Smooth muscle cell (in vitro differentiated cells): ENCODE data around the gene PPP1R3D. TPM values are rescaled to one million over a fixed set of nuclear protein-coding genes. Genes with fewer than 3 reads are reported as not detected.

Experiments
- DNase-seq: peaks from one replicate; lab custom pipeline; 2025; ENCODE audit not compliant: unreplicated experiment; lab: John Stamatoyannopoulos, UW
- H2AFZ ChIP-seq: fragments of 200-600 bp; sonication (generic); 2 replicates; pipeline ENCODE4 v1.6.0; 2016; ENCODE audit warnings: antibody characterized with exemption, low read depth, mild to moderate bottlenecking
- H3F3A ChIP-seq: fragments of 200-600 bp; sonication (generic); 2 replicates; pipeline ENCODE4 v1.6.0; 2017; ENCODE audit warnings: antibody characterized with exemption, low read depth
- H3K27ac ChIP-seq: fragments of 200-600 bp; sonication (generic); 2 replicates; pipeline ENCODE4 v1.5.1; 2016; ENCODE audit warnings: low read depth, mild to moderate bottlenecking
- H3K27me3 ChIP-seq: fragments of 200-600 bp; sonication (generic); 2 replicates; pipeline ENCODE4 v1.6.1; 2016; ENCODE audit warnings: low read depth, mild to moderate bottlenecking
- H3K36me3 ChIP-seq: fragments of 200-600 bp; sonication (generic); 2 replicates; pipeline ENCODE4 v1.5.1; 2016; ENCODE audit warnings: low read depth
- H3K4me1 ChIP-seq: fragments of 200-600 bp; sonication (generic); 2 replicates; pipeline ENCODE4 v1.5.1; 2016; ENCODE audit warnings: low read depth
- H3K4me2 ChIP-seq: fragments of 200-600 bp; sonication (generic); 2 replicates; pipeline ENCODE4 v1.6.0; 2016; ENCODE audit warnings: mild to moderate bottlenecking
- H3K4me3 ChIP-seq: fragments of 200-600 bp; sonication (generic); 2 replicates; pipeline ENCODE4 v1.5.1; 2016; ENCODE audit warnings: mild to moderate bottlenecking
- H3K79me2 ChIP-seq: fragments of 200-600 bp; sonication (generic); 2 replicates; pipeline ENCODE4 v1.6.0; 2016; ENCODE audit warnings: low read depth, mild to moderate bottlenecking
- H3K9ac ChIP-seq: fragments of 200-600 bp; sonication (generic); 2 replicates; pipeline ENCODE4 v1.6.0; 2016; ENCODE audit warnings: low read depth
- H3K9me3 ChIP-seq: fragments of 200-600 bp; sonication (generic); replicated peaks from 2 replicates; pipeline ENCODE4 v1.5.1; 2016; ENCODE audit warnings: low read depth
- H4K20me1 ChIP-seq: fragments of 200-600 bp; sonication (generic); 2 replicates; pipeline ENCODE4 v1.6.0; 2016; ENCODE audit warnings: low read depth
- CTCF ChIP-seq: fragments of 200-600 bp; sonication (generic); IDR thresholded peaks from 2 replicates; pipeline ENCODE4 v1.5.1; 2017; ENCODE audit warnings: borderline replicate concordance, mild to moderate bottlenecking, antibody characterized with exemption; ENCODE audit not compliant: insufficient read depth, poor library complexity, severe bottlenecking
- WGBS: methylation state at CpG from one replicate; pipeline ENCODE4 v1.1.7; 2016; ENCODE audit warnings: low lambda C conversion rate; 5-methylcytosine and 5-hydroxymethylcytosine counted together
- polyA plus RNA-seq: library from polyadenylated mRNA; unstranded; fragments of >200 nt; fragmentation: Nextera tagmentation; extraction: Ambion mirVana; gene quantifications from 2 replicates; pipeline ENCODE4 v1.2.1, GENCODE V29; 2016
- total RNA-seq: library from RNA; depleted of rRNA; stranded (reverse); fragments of >200 nt; gene quantifications from 2 replicates; pipeline ENCODE4 v1.2.3, GENCODE V29; 2014

The PPP1R3D gene
- total and polyA plus RNA-seq, 2 experiments from 2014 or later = 1.9 to 5.1 TPM

GRCh38 chr20:59966428-59966827 is 26.3 kb upstream of the PPP1R3D start:
- Histone ChIP-seq H3K4me2 (no peak overlapping the region), H3K4me1 (no peaks in the 10 kb centered on the region), H3K9ac (no peak overlapping the region), H3K36me3 (no peaks in the 10 kb centered on the region), H4K20me1 (no peaks in the 10 kb centered on the region), H3F3A (no peaks in the 10 kb centered on the region), H3K9me3 (no peaks in the 10 kb centered on the region), H2AFZ (no peak overlapping the region), H3K79me2 (no peaks in the 10 kb centered on the region), H3K4me3 (no peak overlapping the region), H3K27me3 (no peaks in the 10 kb centered on the region), H3K27ac (no peak overlapping the region)
- 89% methylated on average over 3 of the region's 3 CpGs for WGBS
- no peak for DNase-seq
- no peak for TF ChIP-seq CTCF

DNA sequence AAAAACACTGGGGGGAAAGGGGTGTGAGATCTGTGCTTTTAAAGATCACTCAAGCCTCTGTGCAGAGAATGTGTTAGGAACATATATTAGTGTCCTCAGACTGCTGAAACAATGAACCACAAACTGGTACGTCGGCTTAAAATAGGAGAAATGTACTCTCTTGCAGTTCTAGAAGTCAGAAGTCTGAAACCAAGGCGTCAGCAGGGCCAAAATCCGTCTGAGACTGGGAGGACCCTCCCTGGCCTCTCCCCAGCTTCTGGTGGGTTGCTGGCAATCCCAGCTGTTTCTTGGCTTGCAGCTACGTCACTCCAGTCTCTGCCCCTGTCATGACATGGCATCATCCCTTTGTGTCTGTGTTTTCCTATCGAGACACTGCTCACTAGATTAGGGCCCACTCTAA is 22.1 kb upstream of the PPP1R3D start:
- no peak overlapping the region for H2AFZ ChIP-seq
- TF ChIP-seq CTCF = no peak
- H3F3A ChIP-seq = no peaks in the 10 kb centered on the region
- WGBS = 84% methylated on average over 6 of the region's 6 CpGs
- H3K4me1 ChIP-seq = no peaks in the 10 kb centered on the region
- no peaks in the 10 kb centered on the region for H3K27me3 ChIP-seq
- no peaks in the 10 kb centered on the region for H3K36me3 ChIP-seq
- H3K4me3 ChIP-seq = no peak overlapping the region
- H3K79me2 ChIP-seq = no peaks in the 10 kb centered on the region
- H3K27ac ChIP-seq = peak overlapping the region; percentile 33
- no peak overlapping the region for H3K4me2 ChIP-seq
- no peaks in the 10 kb centered on the region for H3K9me3 ChIP-seq
- H3K9ac ChIP-seq = no peak overlapping the region
- DNase-seq = no peak
- H4K20me1 ChIP-seq = no peaks in the 10 kb centered on the region

DNA sequence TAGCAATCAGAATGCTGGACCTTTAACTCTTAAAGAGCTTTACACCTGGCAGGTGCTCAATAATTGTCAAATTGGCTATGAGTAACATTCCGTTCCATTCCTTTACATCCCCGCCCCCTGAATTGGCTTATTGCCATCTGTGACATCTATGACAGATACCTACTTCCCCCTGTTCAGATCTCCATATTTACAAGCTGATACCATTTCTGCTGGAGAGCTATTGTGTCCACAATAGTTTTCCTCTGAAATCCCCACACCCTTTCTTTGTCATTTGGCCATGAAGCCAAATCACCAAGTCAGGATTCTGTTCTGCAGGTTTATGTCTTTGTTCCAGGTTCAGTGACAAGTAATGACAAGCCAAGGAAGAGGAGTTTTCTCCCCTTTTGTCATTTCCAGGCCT is 21.3 kb upstream of the PPP1R3D start:
- H3K4me2 ChIP-seq = no peak overlapping the region
- no peaks in the 10 kb centered on the region for H4K20me1 ChIP-seq
- H3K4me1 ChIP-seq = no peaks in the 10 kb centered on the region
- H3F3A ChIP-seq = no peaks in the 10 kb centered on the region
- no peak for DNase-seq
- peak overlapping the region; percentile 33 for H3K27ac ChIP-seq
- no peak overlapping the region for H3K4me3 ChIP-seq
- no peaks in the 10 kb centered on the region for H3K27me3 ChIP-seq
- H2AFZ ChIP-seq = no peak overlapping the region
- H3K79me2 ChIP-seq = no peaks in the 10 kb centered on the region
- no peaks in the 10 kb centered on the region for H3K9me3 ChIP-seq
- TF ChIP-seq CTCF = no peak
- H3K36me3 ChIP-seq = no peaks in the 10 kb centered on the region
- H3K9ac ChIP-seq = no peak overlapping the region
- 94% methylated on average over 2 of the region's 2 CpGs for WGBS

- no peaks in the 10 kb centered on the region for H3K36me3 ChIP-seq
- H3K4me1 ChIP-seq = no peaks in the 10 kb centered on the region
- TF ChIP-seq CTCF = no peak
- no peaks in the 10 kb centered on the region for H3K79me2 ChIP-seq
- no peaks in the 10 kb centered on the region for H3K27me3 ChIP-seq
- H3F3A ChIP-seq = no peaks in the 10 kb centered on the region
- H4K20me1 ChIP-seq = no peaks in the 10 kb centered on the region
- no peak overlapping the region for H3K9ac ChIP-seq
- DNase-seq = no peak
- no peaks in the 10 kb centered on the region for H3K9me3 ChIP-seq
- no peak overlapping the region for H3K27ac ChIP-seq
- 94% methylated on average over 4 of the region's 4 CpGs for WGBS
- H3K4me3 ChIP-seq = no peak overlapping the region
- H3K4me2 ChIP-seq = no peak overlapping the region
- H2AFZ ChIP-seq = no peak overlapping the region
Measured at GRCh38 chr20:59958626-59959025, 18.5 kb upstream of the PPP1R3D start.
